ENCODE measurements around the gene CBX6. TPM values are rescaled to one million over a fixed set of nuclear protein-coding genes. Genes with fewer than 3 reads are reported as not detected.

Gene CBX6
- total RNA-seq, 4 donors from 2014 or later = 47.2 to 118 (median 85.0) TPM

GRCh38 chr22:38826386-38826785, 45.6 kb downstream of the CBX6 start:
- Histone ChIP-seq H3K4me1 (no peaks in the 10 kb centered on the region), H3K4me3 (replicated peaks in 1 of 3) (no peak overlapping the region), H3K9me3 (no peaks in the 10 kb centered on the region), H3K36me3 (no peaks in the 10 kb centered on the region), H3K27me3 (no peaks in the 10 kb centered on the region), H3K27ac (no peak overlapping the region)
- intact Hi-C loops (cut with DNase I) = no loop called here
- WGBS, 2 donors = 87 to 88% methylated on average over 14 to 16 of the region's 16 CpGs
- no peak for TF ChIP-seq POLR2A (IDR thresholded peaks at IDR 0.05)
- TF ChIP-seq CTCF (IDR thresholded peaks at IDR 0.05) = no peak
- no peak for DNase-seq

- no peaks in the 10 kb centered on the region for H3K9me3 ChIP-seq
- no peak overlapping the region for H3K27ac ChIP-seq
- no peaks in the 10 kb centered on the region for H3K4me1 ChIP-seq
- H3K27me3 ChIP-seq = no peaks in the 10 kb centered on the region
- H3K36me3 ChIP-seq = no peaks in the 10 kb centered on the region
- no peak for TF ChIP-seq POLR2A (IDR thresholded peaks at IDR 0.05)
- peak in 4 of 6 experiments; percentile 28 to 43 (median 30) for TF ChIP-seq CTCF (IDR thresholded peaks at IDR 0.05)
- no peak overlapping the region for H3K4me3 ChIP-seq (replicated peaks in 1 of 3)
- 7 to 11% methylated on average over 2 to 4 of the region's 4 CpGs for WGBS, 2 donors
- peak; percentile 45 to 69 for DNase-seq
- intact Hi-C loops (cut with DNase I) = no loop called here
Measured at GRCh38 chr22:38824585-38824984, 47.4 kb downstream of the CBX6 start.

DNA sequence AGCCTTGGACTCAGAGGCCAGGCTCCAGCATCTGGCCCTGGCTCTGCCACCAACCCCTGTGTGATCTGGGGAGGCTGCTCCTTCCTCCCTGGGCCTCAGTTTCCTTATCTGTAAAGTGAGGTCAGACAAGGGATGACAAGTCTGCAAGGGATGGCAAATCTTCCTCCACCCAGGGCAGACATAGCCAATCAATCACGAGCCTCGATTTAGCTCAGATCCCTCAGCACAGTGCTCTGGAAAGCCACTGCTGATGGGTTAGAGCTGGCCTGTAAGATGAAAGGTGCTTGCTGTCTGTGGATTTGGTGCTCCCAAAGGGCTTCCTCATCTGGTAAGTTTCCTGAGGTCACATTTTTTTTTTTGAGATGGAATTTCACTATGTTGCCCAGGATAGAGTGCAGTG, 48.4 kb downstream of the CBX6 start:
- Histone ChIP-seq H3K36me3 (no peaks in the 10 kb centered on the region), H3K27me3 (no peaks in the 10 kb centered on the region), H3K9me3 (no peaks in the 10 kb centered on the region), H3K27ac (no peak overlapping the region), H3K4me1 (no peaks in the 10 kb centered on the region), H3K4me3 (replicated peaks in 1 of 3) (no peak overlapping the region)
- intact Hi-C loops (cut with DNase I) = no loop called here
- TF ChIP-seq POLR2A (IDR thresholded peaks at IDR 0.05) (no peak), CTCF (IDR thresholded peaks at IDR 0.05) (no peak)
- 83 to 100% methylated on average over 2 of the region's 2 CpGs for WGBS, 2 donors
- no peak for DNase-seq

DNA sequence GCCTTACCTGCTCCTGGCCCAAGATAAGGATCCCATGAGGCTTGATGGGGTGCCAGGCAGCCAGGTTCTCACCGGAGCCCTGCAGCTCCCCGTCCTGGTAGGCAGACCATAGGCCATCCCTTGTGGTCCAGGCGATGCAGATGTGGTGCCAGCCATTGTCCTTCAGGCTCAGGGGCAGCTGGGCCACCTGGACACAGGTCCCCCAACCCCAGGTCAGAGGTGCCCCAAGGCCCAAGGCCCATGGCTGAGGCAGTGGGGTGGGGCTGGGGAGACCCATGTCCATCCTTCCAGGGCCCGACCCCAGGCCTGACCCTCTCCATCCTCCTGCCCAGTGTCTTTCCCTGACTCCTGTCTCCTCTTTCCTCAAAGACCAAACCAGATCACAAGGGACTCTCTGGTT, 48.9 kb downstream of the CBX6 start:
- no peaks in the 10 kb centered on the region for H3K9me3 ChIP-seq
- H3K4me1 ChIP-seq = no peaks in the 10 kb centered on the region
- H3K27ac ChIP-seq = no peak overlapping the region
- H3K4me3 ChIP-seq (replicated peaks in 1 of 3) = no peak overlapping the region
- WGBS, 2 donors = 92 to 93% methylated on average over 3 to 4 of the region's 4 CpGs
- no peak for DNase-seq
- no peaks in the 10 kb centered on the region for H3K27me3 ChIP-seq
- no peaks in the 10 kb centered on the region for H3K36me3 ChIP-seq
- intact Hi-C loops (cut with DNase I) = no loop called here
- no peak for TF ChIP-seq POLR2A (IDR thresholded peaks at IDR 0.05)
- no peak for TF ChIP-seq CTCF (IDR thresholded peaks at IDR 0.05)

GRCh38 chr22:38820020-38820419, 52.0 kb downstream of the CBX6 start:
- H3K27ac ChIP-seq = no peak overlapping the region
- H3K9me3 ChIP-seq = no peaks in the 10 kb centered on the region
- no peaks in the 10 kb centered on the region for H3K4me1 ChIP-seq
- TF ChIP-seq CTCF (IDR thresholded peaks at IDR 0.05) = no peak
- intact Hi-C loops (cut with DNase I) = no loop called here
- 66 to 68% methylated on average over 8 of the region's 8 CpGs for WGBS, 2 donors
- H3K27me3 ChIP-seq = no peaks in the 10 kb centered on the region
- DNase-seq = no peak
- no peak overlapping the region for H3K4me3 ChIP-seq (replicated peaks in 1 of 3)
- no peaks in the 10 kb centered on the region for H3K36me3 ChIP-seq
